HEK293 (cell line): ENCODE data around the gene FBXW11.

Experiments
- CTCF ChIA-PET: fragments of 350-600 bp; formaldehyde crosslinking; extraction: SDS; loops from one replicate; lab custom pipeline; 2021; ENCODE audit warnings: antibody characterized with exemption; lab: Yijun Ruan, JAX
- POLR2A ChIA-PET: fragments of 300-600 bp; formaldehyde crosslinking; extraction: SDS; loops from one replicate; lab custom pipeline; 2020; ENCODE audit warnings: antibody characterized with exemption, inconsistent platforms; lab: Yijun Ruan, JAX
- H3K27ac ChIP-seq: fragments of 200-500 bp; sonication (Bioruptor generic); 2 replicates; pipeline ENCODE4 v1.5.1; 2014; ENCODE audit warnings: low read depth, low read length, control low read depth, inconsistent platforms; ENCODE audit errors: extremely low read depth
- H3K36me3 ChIP-seq, 2 experiments: fragments of 200-500 bp in 1 of 2; sonication (Bioruptor generic) in 1 of 2; 1 replicate in 1 of 2; 2 replicates in 1 of 2; pipeline ENCODE4 v1.5.1; 2014 to 2017; ENCODE audit warnings: inconsistent platforms in 2 of 2, low read length in 2 of 2; ENCODE audit not compliant: control insufficient read depth in 2 of 2, insufficient read depth in 1 of 2
- H3K4me1 ChIP-seq: fragments of 200-500 bp; sonication (Bioruptor generic); 2 replicates; pipeline ENCODE4 v1.5.1; 2014; ENCODE audit warnings: mild to moderate bottlenecking, low read length, inconsistent platforms; ENCODE audit not compliant: control insufficient read depth, insufficient read depth
- H3K4me3 ChIP-seq: 2 replicates; pipeline ENCODE4 v1.5.1; 2011; ENCODE audit warnings: low read depth, mild to moderate bottlenecking, control low read depth, low read length, moderate library complexity
- H3K9me3 ChIP-seq: fragments of 200-500 bp; sonication (Bioruptor generic); 2 replicates; pipeline ENCODE4 v1.5.1; 2014; ENCODE audit warnings: low read depth, low read length, inconsistent platforms; ENCODE audit not compliant: control insufficient read depth, insufficient read depth
- MYNN ChIP-seq: fragments of 450-650 bp; formaldehyde crosslinking; IDR thresholded peaks from 2 replicates; pipeline ENCODE4 v1.5.1; 2016; ENCODE audit warnings: missing biosample characterization, missing genetic modification characterization, borderline replicate concordance
- SCRT1 ChIP-seq: fragments of 450-650 bp; formaldehyde crosslinking; IDR thresholded peaks from 2 replicates; pipeline ENCODE4 v1.5.1; 2016; ENCODE audit warnings: missing biosample characterization, missing genetic modification characterization, borderline replicate concordance
- WT1 ChIP-seq: fragments of 450-650 bp; formaldehyde crosslinking; IDR thresholded peaks from 2 replicates; pipeline ENCODE4 v1.5.1; 2016; ENCODE audit warnings: missing biosample characterization, missing genetic modification characterization
- ZNF114 ChIP-seq: fragments of 450-650 bp; formaldehyde crosslinking; IDR thresholded peaks from 2 replicates; pipeline ENCODE4 v1.5.0; 2017; ENCODE audit warnings: missing biosample characterization, missing genetic modification characterization
- ZNF174 ChIP-seq: fragments of 450-650 bp; formaldehyde crosslinking; IDR thresholded peaks from 2 replicates; pipeline ENCODE4 v1.5.0; 2017; ENCODE audit warnings: missing biosample characterization, mild to moderate bottlenecking, missing genetic modification characterization
- ZNF341 ChIP-seq: fragments of 450-650 bp; formaldehyde crosslinking; IDR thresholded peaks from 2 replicates; pipeline ENCODE4; 2016; ENCODE audit warnings: low read depth, missing biosample characterization, missing genetic modification characterization
- ZNF600 ChIP-seq: fragments of 450-650 bp; formaldehyde crosslinking; IDR thresholded peaks from 2 replicates; pipeline ENCODE4 v1.5.1; 2016; ENCODE audit warnings: missing biosample characterization, missing genetic modification characterization
- ZNF785 ChIP-seq: fragments of 450-650 bp; formaldehyde crosslinking; IDR thresholded peaks from 2 replicates; pipeline ENCODE4 v1.5.1; 2016; ENCODE audit warnings: missing biosample characterization, missing genetic modification characterization
- TF ChIP-seq, protein P1 (sequence below): fragments of 450-650 bp; formaldehyde crosslinking; IDR thresholded peaks from 2 replicates; pipeline ENCODE4 v1.5.1; 2016; ENCODE audit warnings: missing biosample characterization, missing genetic modification characterization
- TF ChIP-seq, protein P2 (sequence below): fragments of 450-650 bp; formaldehyde crosslinking; IDR thresholded peaks from 2 replicates; pipeline ENCODE4 v1.5.1; 2016; ENCODE audit warnings: missing biosample characterization, missing genetic modification characterization, low read depth
- TF ChIP-seq, protein P3 (sequence below): fragments of 450-650 bp; formaldehyde crosslinking; IDR thresholded peaks from 2 replicates; pipeline ENCODE4 v1.5.1; 2016; ENCODE audit warnings: missing biosample characterization, missing genetic modification characterization
- TF ChIP-seq, protein P4 (sequence below): fragments of 450-650 bp; formaldehyde crosslinking; IDR thresholded peaks from 2 replicates; pipeline ENCODE4 v1.5.1; 2016; ENCODE audit warnings: missing biosample characterization, missing genetic modification characterization, borderline replicate concordance
- TF ChIP-seq, protein P5 (sequence below): fragments of 450-650 bp; formaldehyde crosslinking; IDR thresholded peaks from 2 replicates; pipeline ENCODE4 v1.5.1; 2016; ENCODE audit warnings: missing biosample characterization, missing genetic modification characterization
- TF ChIP-seq, protein P6 (sequence below): IDR thresholded peaks from 2 replicates; pipeline ENCODE4 v1.6.1; 2011; ENCODE audit warnings: mild to moderate bottlenecking, low read depth, low read length, borderline replicate concordance

FBXW11 gene

DNA sequence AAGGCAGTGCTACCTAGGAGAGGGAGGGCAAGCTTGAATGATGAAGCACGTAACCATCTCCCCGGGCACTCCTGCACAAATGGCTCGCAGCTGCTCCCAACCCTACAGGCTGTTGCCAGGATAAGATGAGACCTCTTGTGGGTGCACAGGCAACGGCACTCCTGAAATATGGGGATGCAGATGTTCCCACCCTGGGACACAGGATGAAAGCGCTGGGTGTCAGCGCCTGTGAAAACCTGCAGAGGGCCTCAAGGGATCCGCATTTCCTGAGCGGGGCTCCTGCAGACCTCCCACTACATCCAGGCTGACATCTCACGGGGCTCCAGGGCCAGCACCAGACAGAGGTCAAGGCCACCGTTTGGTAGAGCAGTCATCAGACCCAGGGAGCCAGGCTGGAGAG is 160.1 kb downstream of the FBXW11 start (continued):
- TF ChIP-seq, protein P1, sequence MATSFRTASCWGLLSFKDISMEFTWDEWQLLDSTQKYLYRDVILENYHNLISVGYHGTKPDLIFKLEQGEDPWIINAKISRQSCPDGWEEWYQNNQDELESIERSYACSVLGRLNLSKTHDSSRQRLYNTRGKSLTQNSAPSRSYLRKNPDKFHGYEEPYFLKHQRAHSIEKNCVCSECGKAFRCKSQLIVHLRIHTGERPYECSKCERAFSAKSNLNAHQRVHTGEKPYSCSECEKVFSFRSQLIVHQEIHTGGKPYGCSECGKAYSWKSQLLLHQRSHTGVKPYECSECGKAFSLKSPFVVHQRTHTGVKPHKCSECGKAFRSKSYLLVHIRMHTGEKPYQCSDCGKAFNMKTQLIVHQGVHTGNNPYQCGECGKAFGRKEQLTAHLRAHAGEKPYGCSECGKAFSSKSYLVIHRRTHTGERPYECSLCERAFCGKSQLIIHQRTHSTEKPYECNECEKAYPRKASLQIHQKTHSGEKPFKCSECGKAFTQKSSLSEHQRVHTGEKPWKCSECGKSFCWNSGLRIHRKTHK (tag by site-specific recombination) = no peak
- no peak for TF ChIP-seq MYNN

DNA sequence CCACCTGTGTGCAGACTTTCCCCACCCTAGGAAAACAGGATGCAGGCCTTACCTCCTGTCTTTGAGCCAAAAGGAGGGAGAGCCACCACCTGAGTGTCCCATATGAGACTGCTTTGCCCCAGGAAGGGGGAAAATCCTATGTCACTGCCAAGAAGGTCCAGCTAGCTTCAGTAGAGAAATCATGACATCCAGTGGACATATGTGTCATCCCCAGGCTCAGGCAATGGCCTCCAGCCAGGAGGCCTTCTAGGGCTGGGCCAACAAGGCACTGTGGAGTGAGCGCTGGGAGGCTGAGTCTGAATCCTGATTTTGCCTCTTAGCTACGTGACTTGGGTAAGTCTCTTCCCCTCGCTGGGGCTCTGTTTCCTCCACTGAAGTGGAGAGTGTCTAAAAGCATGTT is 160.6 kb downstream of the FBXW11 start:
- CTCF ChIA-PET = no interaction called here
- H3K27ac ChIP-seq = no peak overlapping the region
- H3K4me1 ChIP-seq = no peaks in the 10 kb centered on the region
- no peak overlapping the region for H3K4me3 ChIP-seq
- no peak for TF ChIP-seq ZNF785
- no peak for TF ChIP-seq ZNF600 (tag by site-specific recombination)
- TF ChIP-seq WT1 (tag by site-specific recombination) = no peak
- TF ChIP-seq, protein P2, sequence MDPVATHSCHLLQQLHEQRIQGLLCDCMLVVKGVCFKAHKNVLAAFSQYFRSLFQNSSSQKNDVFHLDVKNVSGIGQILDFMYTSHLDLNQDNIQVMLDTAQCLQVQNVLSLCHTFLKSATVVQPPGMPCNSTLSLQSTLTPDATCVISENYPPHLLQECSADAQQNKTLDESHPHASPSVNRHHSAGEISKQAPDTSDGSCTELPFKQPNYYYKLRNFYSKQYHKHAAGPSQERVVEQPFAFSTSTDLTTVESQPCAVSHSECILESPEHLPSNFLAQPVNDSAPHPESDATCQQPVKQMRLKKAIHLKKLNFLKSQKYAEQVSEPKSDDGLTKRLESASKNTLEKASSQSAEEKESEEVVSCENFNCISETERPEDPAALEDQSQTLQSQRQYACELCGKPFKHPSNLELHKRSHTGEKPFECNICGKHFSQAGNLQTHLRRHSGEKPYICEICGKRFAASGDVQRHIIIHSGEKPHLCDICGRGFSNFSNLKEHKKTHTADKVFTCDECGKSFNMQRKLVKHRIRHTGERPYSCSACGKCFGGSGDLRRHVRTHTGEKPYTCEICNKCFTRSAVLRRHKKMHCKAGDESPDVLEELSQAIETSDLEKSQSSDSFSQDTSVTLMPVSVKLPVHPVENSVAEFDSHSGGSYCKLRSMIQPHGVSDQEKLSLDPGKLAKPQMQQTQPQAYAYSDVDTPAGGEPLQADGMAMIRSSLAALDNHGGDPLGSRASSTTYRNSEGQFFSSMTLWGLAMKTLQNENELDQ (tag by site-specific recombination) = no peak
- TF ChIP-seq, protein P3, sequence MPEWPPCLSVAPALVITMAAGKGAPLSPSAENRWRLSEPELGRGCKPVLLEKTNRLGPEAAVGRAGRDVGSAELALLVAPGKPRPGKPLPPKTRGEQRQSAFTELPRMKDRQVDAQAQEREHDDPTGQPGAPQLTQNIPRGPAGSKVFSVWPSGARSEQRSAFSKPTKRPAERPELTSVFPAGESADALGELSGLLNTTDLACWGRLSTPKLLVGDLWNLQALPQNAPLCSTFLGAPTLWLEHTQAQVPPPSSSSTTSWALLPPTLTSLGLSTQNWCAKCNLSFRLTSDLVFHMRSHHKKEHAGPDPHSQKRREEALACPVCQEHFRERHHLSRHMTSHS = no peak
- no peak for TF ChIP-seq ZNF341 (tag by site-specific recombination)
- no peak for TF ChIP-seq ZNF174 (tag by site-specific recombination)
- TF ChIP-seq, protein P4, sequence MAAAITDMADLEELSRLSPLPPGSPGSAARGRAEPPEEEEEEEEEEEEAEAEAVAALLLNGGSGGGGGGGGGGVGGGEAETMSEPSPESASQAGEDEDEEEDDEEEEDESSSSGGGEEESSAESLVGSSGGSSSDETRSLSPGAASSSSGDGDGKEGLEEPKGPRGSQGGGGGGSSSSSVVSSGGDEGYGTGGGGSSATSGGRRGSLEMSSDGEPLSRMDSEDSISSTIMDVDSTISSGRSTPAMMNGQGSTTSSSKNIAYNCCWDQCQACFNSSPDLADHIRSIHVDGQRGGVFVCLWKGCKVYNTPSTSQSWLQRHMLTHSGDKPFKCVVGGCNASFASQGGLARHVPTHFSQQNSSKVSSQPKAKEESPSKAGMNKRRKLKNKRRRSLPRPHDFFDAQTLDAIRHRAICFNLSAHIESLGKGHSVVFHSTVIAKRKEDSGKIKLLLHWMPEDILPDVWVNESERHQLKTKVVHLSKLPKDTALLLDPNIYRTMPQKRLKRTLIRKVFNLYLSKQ (tag by site-specific recombination) = no peak
- TF ChIP-seq, protein P5, sequence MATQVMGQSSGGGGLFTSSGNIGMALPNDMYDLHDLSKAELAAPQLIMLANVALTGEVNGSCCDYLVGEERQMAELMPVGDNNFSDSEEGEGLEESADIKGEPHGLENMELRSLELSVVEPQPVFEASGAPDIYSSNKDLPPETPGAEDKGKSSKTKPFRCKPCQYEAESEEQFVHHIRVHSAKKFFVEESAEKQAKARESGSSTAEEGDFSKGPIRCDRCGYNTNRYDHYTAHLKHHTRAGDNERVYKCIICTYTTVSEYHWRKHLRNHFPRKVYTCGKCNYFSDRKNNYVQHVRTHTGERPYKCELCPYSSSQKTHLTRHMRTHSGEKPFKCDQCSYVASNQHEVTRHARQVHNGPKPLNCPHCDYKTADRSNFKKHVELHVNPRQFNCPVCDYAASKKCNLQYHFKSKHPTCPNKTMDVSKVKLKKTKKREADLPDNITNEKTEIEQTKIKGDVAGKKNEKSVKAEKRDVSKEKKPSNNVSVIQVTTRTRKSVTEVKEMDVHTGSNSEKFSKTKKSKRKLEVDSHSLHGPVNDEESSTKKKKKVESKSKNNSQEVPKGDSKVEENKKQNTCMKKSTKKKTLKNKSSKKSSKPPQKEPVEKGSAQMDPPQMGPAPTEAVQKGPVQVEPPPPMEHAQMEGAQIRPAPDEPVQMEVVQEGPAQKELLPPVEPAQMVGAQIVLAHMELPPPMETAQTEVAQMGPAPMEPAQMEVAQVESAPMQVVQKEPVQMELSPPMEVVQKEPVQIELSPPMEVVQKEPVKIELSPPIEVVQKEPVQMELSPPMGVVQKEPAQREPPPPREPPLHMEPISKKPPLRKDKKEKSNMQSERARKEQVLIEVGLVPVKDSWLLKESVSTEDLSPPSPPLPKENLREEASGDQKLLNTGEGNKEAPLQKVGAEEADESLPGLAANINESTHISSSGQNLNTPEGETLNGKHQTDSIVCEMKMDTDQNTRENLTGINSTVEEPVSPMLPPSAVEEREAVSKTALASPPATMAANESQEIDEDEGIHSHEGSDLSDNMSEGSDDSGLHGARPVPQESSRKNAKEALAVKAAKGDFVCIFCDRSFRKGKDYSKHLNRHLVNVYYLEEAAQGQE = no peak
- no peak for TF ChIP-seq SCRT1 (tag by site-specific recombination)
- TF ChIP-seq, protein P6, sequence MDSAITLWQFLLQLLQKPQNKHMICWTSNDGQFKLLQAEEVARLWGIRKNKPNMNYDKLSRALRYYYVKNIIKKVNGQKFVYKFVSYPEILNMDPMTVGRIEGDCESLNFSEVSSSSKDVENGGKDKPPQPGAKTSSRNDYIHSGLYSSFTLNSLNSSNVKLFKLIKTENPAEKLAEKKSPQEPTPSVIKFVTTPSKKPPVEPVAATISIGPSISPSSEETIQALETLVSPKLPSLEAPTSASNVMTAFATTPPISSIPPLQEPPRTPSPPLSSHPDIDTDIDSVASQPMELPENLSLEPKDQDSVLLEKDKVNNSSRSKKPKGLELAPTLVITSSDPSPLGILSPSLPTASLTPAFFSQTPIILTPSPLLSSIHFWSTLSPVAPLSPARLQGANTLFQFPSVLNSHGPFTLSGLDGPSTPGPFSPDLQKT = no peak
- no peak for TF ChIP-seq ZNF114
- H3K9me3 ChIP-seq = no peaks in the 10 kb centered on the region
- H3K36me3 ChIP-seq = no peaks in the 10 kb centered on the region
- POLR2A ChIA-PET = no interaction called here
